Activated gamma-delta T cell (primary cell): ENCODE results near the gene KRT75.

ENCODE experiments used
- DNase-seq: peaks from one replicate; lab custom pipeline; 2025; lab: John Stamatoyannopoulos, UW

The KRT75 gene

GRCh38 chr12:52391618-52392002, 42.6 kb downstream of the KRT75 start:
- no peak for DNase-seq

DNA sequence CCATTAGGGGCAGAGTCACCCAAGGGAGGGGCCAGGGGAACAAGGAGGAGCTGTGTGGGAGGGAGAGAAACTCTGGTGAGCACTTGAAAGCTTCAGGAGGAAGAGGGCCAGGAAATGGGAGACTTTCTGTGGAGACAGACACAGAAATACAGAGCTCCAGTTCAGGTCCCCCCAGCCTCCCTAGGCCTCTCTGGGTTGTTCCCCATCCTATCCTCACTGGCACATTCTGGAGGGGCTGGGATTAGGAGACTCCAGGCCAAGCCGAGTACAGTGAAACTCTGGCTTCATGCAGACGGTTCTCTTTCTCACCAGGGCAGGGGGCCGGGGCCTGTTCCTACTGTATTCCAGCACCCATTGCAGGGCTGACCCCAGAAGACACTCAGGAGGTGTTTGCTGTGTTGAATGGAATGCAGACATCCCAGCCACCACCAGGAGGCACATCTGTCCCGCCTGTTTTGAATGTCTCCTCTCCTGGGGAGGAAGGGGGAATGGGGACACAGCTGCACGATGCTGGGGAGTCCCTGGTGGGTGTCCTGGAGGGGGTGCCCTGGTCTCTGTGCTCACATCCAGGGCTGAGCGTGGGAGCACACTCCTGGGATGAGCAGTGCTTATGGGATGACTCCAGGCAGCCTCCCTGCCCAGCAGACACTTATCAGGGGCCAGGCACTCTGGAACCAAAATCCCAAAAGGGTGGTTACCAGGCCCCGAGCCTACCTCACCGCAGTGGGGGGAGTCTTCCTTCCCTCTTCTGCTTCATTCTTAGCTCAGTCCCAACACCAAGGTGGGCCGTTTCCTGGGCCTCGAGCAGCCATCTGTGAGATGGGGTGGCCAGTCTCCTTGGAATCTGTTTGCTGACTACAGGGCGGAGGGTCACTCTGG, 43.2 kb downstream of the KRT75 start:
- DNase-seq = no peak

GRCh38 chr12:52389313-52390207, 44.6 kb downstream of the KRT75 start:
- DNase-seq = no peak

DNA sequence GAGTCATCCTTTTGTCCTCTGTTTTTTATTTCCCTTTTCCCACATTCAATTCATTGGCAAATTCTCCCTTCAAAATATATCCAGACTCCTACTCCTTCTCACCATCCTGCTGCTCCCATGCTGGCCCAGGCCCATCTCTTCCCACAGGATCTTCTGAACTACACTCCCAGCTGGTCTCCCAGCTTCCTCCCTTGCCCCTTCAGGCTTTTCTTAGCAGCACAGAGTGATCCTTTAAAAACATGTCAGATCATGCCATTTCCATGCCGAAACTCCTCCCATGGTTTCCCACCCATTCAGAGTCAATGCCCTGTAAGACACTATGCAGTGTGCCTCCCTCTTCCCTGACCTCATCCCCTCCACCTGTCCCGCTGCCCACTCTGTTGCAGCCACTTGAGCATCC, 46.3 kb downstream of the KRT75 start:
- no peak for DNase-seq

DNA sequence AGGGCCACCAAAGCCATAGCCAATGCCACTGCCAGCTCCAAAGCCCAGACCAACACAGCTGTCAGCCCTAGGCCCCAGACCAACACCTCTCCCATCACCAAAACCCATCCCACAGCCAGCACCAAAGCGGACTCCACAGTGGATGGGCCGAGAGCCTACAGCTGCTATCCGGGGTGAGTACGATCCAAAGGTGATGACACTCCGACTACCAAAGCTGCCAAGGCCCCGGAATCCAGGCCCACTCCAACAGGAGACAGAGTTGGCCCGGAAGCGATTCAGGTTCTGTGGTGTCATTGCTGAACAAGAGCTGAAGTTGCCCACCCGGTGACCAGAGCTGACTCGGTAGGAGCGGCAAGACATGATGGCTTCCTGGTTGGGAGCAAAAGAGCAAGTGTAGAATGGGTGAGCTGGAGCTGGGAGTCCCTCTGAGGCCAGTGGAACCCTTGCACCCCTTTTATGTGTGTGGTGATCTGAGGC, 48.9 kb downstream of the KRT75 start, which contains the start of gene KRT84:
KRT84 (minus strand) TSS at position 427 of the 477 bp plus-strand sequence; CDS start at position 360, 67 bp downstream.
- DNase-seq = no peak

DNA sequence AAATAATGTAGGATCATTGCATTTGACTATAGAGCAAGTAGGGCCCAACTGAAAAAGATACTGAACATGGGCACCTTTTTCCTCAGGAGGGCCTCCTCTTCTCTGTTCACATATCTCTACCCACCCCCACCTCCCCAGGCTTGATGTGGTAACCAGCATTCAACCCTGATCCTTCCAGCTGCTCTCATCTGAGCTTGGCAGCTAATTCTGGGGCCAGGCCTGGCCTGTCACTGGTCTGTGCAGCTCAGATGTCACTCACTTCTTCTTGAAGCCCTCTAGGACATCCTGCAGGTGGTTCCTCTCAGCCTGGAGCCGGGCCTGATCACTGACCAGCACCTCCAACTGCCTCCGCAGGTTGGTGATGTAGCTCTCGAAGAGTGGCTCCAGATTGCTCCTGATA, 50.8 kb downstream of the KRT75 start:
- DNase-seq = no peak

DNA sequence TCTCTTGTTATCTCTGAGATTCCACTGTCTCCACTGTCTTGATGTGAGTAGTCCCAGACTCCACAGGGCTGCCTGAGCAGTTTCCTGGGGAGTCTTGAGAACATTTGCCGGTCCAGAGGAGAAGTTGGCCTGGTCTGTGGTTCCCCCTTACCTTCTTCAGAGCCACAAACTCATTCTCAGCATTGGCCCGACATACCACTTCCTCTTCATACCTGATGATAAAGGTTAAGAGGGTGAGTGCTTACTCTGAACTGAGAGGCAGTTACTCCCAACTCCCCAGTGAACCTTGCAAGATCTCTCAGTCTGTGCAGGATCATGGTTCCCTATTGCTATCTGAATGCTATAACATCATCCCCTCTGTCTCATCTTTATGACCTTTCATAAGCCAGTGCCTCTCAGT, 51.3 kb downstream of the KRT75 start:
- DNase-seq = no peak

DNA sequence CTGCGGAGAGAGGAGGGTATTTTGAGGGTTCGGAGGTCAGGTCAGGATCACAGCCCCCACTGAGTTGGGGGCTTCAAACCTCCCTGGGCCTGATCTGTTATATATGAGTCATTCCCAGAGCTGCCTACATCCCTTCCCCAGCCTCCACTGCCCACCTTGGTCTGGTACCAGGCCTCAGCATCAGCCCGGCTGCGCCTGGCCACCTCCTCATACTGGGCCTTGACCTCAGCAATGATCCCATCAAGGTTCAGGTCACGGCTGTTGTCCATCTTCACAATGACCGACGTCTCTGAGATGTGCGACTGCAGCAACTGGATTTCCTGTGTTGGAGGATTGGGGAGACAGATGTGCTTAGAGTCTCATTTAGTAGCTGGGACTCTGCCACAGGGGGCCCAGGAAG, 53.0 kb downstream of the KRT75 start:
- no peak for DNase-seq

- no peak for DNase-seq
Observed at GRCh38 chr12:52380271-52380694, 53.9 kb downstream of the KRT75 start.

GRCh38 chr12:52379536-52379935, 54.6 kb downstream of the KRT75 start:
- DNase-seq = no peak

DNA sequence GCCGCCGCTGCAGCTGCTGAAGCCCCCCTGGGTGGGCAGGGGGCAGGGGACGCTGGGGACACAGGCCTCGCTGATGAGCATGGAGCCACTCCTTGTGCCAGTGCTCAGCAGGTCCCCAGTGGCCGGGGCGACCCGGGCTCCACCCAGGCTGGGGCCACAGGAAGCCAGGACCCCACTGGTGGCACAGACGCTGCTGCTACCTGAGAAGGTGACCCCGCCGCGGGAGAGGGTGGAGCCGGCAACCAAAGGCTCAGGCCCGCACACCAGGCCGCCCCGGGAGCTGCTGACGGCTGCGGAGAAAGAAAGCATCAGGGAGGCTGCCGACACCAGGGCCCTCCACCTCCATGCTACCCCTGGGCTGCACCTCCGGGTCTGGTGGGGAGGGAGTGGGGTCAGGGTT, 56.1 kb downstream of the KRT75 start:
- no peak for DNase-seq

- no peak for DNase-seq
Observed at GRCh38 chr12:52377266-52377665, 56.9 kb downstream of the KRT75 start.
